A673 (cell line): ENCODE measurements around the gene BMF.

ENCODE experiments used
- EZH2 ChIP-seq: fragments of 200-600 bp; sonication (generic); IDR thresholded peaks from 2 replicates; pipeline ENCODE4 v1.6.1; 2017; ENCODE audit warnings: borderline replicate concordance, low read depth, mild to moderate bottlenecking, mixed read lengths, antibody characterized with exemption, low read length; ENCODE audit not compliant: poor library complexity, severe bottlenecking
- TF ChIP-seq, protein P1 (sequence below): fragments of 300-800, 200-600 bp; sonication (generic); conservative IDR thresholded peaks from 2 replicates; pipeline ENCODE4 v1.5.1; 2017; ENCODE audit warnings: low read depth, mild to moderate bottlenecking, antibody characterized with exemption, low read length, moderate library complexity, mixed read lengths

DNA sequence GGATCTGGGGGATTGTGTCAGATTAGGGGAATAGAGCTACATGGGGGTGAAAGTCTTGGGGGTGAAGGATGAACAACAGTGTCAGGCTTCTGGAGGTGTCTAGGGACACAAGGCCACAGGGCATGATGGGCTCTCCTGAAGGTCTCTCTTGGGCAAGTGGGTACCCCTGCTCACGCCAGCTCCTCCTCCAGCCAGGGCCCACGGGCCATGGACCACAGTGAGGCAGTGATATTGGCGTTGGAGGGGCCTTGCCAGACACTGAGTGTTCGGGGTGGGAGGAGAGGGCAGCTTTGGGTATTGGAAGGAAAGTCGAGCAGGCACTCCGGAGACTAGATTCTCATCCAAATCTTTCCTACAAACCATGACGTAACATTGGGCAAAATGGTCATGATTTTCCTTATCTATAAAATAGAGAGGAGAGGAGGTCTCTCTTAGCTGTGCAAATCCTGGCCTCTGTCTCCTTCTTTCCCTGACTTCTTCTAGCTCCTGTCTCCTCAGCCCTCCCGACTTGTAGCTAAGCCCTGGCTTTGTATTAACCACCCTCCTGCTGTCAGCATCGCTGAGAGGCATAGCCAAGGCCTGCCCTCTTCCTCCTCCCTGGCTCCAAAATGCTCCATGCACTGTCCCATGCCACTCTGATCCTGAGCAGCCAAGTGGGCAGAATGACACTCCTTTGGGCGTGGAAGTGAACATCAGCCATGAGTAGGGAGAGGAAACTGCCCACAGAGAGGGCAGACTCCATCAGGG is 45.7 kb downstream of the BMF start:
- TF ChIP-seq, protein P1, sequence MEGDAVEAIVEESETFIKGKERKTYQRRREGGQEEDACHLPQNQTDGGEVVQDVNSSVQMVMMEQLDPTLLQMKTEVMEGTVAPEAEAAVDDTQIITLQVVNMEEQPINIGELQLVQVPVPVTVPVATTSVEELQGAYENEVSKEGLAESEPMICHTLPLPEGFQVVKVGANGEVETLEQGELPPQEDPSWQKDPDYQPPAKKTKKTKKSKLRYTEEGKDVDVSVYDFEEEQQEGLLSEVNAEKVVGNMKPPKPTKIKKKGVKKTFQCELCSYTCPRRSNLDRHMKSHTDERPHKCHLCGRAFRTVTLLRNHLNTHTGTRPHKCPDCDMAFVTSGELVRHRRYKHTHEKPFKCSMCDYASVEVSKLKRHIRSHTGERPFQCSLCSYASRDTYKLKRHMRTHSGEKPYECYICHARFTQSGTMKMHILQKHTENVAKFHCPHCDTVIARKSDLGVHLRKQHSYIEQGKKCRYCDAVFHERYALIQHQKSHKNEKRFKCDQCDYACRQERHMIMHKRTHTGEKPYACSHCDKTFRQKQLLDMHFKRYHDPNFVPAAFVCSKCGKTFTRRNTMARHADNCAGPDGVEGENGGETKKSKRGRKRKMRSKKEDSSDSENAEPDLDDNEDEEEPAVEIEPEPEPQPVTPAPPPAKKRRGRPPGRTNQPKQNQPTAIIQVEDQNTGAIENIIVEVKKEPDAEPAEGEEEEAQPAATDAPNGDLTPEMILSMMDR: no peak
- no peak for TF ChIP-seq EZH2
